ENCODE data around the gene TXNDC8.

- no peak for TF ChIP-seq GATA2 (IDR thresholded peaks at IDR 0.05; ENCODE audit: low read depth, low read length)
- no peak for TF ChIP-seq GATA3 (IDR thresholded peaks at IDR 0.05; ENCODE audit: low read depth, low read length)
Observed at GRCh38 chr9:110382731-110383130, 45.1 kb upstream of the TXNDC8 start.

Data from SH-SY5Y (cell line).